Heart right ventricle (tissue), 16 donors: ENCODE measurements around the gene AIM2. TPM values are rescaled to one million over a fixed set of nuclear protein-coding genes. Genes with fewer than 3 reads are reported as not detected.

Experiments used
- ATAC-seq, 8 donors: fragments of 200-7000 bp; cut with Tn5 transposase; one replicate each; pipeline ENCODE4 v1.9.1; 2020; ENCODE audit warnings: mild to moderate bottlenecking in 8 of 8, moderate library complexity in 8 of 8, moderate number of reproducible peaks in 1 of 8
- DNase-seq, 2 donors: peaks; one replicate each; pipeline ENCODE4 v3.0.0-alpha.2; 2020
- H3K27ac ChIP-seq, 10 donors: fragments of 200-600 bp; sonication (generic) in 2 of 10; one replicate each; pipeline versions ENCODE4 v1.5.0 to v1.8.0; 2020 to 2022; ENCODE audit warnings: mild to moderate bottlenecking in 3 of 10
- H3K27me3 ChIP-seq, 7 donors: fragments of 200-600 bp; one replicate each; pipeline ENCODE4 v1.8.0; 2021 to 2022; ENCODE audit warnings: mild to moderate bottlenecking in 2 of 7
- H3K36me3 ChIP-seq, 9 donors: fragments of 200-600 bp; sonication (generic) in 1 of 9; one replicate each; pipeline versions ENCODE4 v1.5.0 to v1.8.0; 2020 to 2022; ENCODE audit warnings: mild to moderate bottlenecking in 2 of 9
- H3K4me1 ChIP-seq, 9 donors: fragments of 200-600 bp; sonication (generic) in 1 of 9; one replicate each; pipeline versions ENCODE4 v1.5.0 to v1.8.0; 2020 to 2022; ENCODE audit warnings: mild to moderate bottlenecking in 4 of 9
- H3K4me3 ChIP-seq, 10 donors: fragments of 200-600 bp; sonication (generic) in 2 of 10; one replicate each; pipeline versions ENCODE4 v1.5.0 to v1.8.0; 2020 to 2022; ENCODE audit warnings: mild to moderate bottlenecking in 7 of 10, moderate library complexity in 2 of 10
- H3K9me3 ChIP-seq, 11 donors: fragments of 200-600 bp in 10 of 11; sonication (generic) in 2 of 11; one replicate each; pipeline versions ENCODE4 v1.5.0 to v1.8.0; 2013 to 2022; ENCODE audit warnings: mild to moderate bottlenecking in 2 of 11, control low read depth in 1 of 11, moderate library complexity in 1 of 11
- WGBS, 2 donors: extraction: QIAGEN DNeasy Blood & Tissue Kit; methylation state at CpG; one replicate each; pipeline ENCODE4 v1.1.7; 2013; ENCODE audit warnings: inconsistent platforms in 1 of 2; 5-methylcytosine and 5-hydroxymethylcytosine counted together
- intact Hi-C, 10 donors: fragments of 100-400 bp; cut with DNase I; formaldehyde crosslinking; loops; one replicate each; pipeline versions ENCODE4 v1.11.1 to v1.14.2; 2022
- polyA plus RNA-seq, 2 donors: library from polyadenylated mRNA; stranded (reverse); fragments of 200-250 nt; gene quantifications; one replicate each; pipeline ENCODE4 v1.2.3, GENCODE V29; 2013
- total RNA-seq, 10 donors: library from RNA; stranded (reverse); fragmentation: NEBNext Ultra II Directional in 3 of 10; extraction: Animal tissue kit (Norgen Biotek cat#: 25700) in 3 of 10; gene quantifications; one replicate each; pipeline versions ENCODE4 v1.2.1 to v1.2.4, GENCODE V29; 2021 to 2023
- TF ChIP-seq, protein P1 (sequence below), 9 donors: fragments of 200-600 bp; sonication (generic) in 2 of 9; IDR thresholded peaks; one replicate each; pipeline versions ENCODE4 v1.5.0 to v1.8.0; 2021 to 2022; ENCODE audit warnings: antibody characterized with exemption in 9 of 9, mild to moderate bottlenecking in 5 of 9, moderate library complexity in 1 of 9
- donor health status: Arrhythmogenic right ventricular cardiomyopathy.
- donor health status: ischemic (EF 13 %, LVEDD 7.1; RV severe dilation, severe dysfunction).
- donor health status: healthy with polysubstance abuse.
- donor health status: DM: no; HTN: yes; CAD: no.
- donor health status: DM: no; HTN: no; CAD: no.
- donor health status: ischemic (EF 25% LVEDD 6.9; RV normal size, moderate dysfunction).
- donor health status: ischemic (EF 25% LVEDD 5.7; RV mildly dilated, moderate dysfunction).
- donor health status: healthy.
- donor health status: DM: yes; HTN: yes; CAD: no.
- donor health status: Ischemic cardiomyopathy.
- donor health status: ischemic (EF 35%, LVEDD 5.7; RV mildly dilated, moderate dysfunction).
- donor health status: nonischemic (EF 11% LVEDD 7.7; RV severe dilation, severe dysfunction).
- donor health status: DM: yes; HTN: yes; CAD: no.
- donor health status: PGD.
- donor health status: ischemic (EF 29% LVEDD 5.4; RV normal size, mild dysfunction).
- donor health status: nonischemic (EF 23%, LVEDD 6.1; RV moderate dilation, normal function).

Gene AIM2
- total and polyA plus RNA-seq, 12 donors: 0.03 to 1.8 (median 0.56) TPM; not detected in 6

DNA sequence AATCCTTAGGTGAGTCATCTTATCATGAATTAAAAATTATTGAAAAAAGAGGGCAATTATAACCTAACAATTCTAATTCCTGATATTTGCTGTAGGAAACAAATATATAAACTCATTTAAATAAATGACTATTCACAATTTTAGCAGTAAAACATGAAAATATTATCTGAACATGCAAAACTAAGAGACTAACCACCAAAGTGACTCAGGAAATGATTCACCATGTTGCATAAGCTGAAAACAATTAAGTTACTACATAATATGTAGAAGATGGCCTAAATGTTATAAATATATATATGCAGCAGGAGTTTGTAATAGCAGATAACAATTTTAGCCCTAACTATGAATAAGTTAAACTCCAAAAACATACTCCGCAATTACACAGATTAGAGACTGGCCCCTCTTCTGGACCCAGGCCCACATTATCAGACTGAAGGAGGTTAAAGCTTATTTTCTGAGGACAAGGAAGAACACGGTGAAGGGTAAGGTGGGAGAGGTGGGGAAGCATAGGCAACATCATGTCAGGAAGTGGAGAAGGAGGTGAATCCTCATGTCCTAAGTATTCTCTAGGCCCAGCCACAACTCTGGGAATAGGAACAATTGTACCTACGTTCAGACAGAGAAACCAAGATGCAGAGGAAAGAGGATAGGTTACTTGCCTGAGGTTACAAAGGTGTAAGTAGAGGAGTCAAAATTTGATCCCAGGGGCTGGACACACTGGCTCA is 15.6 kb upstream of the AIM2 start:
- peak overlapping the region in 1 of 10 donors; percentile 62 for H3K27ac ChIP-seq
- H3K9me3 ChIP-seq: no peaks in the 10 kb centered on the region
- no peak overlapping the region for H3K4me3 ChIP-seq
- DNase-seq: no peak
- TF ChIP-seq, protein P1, sequence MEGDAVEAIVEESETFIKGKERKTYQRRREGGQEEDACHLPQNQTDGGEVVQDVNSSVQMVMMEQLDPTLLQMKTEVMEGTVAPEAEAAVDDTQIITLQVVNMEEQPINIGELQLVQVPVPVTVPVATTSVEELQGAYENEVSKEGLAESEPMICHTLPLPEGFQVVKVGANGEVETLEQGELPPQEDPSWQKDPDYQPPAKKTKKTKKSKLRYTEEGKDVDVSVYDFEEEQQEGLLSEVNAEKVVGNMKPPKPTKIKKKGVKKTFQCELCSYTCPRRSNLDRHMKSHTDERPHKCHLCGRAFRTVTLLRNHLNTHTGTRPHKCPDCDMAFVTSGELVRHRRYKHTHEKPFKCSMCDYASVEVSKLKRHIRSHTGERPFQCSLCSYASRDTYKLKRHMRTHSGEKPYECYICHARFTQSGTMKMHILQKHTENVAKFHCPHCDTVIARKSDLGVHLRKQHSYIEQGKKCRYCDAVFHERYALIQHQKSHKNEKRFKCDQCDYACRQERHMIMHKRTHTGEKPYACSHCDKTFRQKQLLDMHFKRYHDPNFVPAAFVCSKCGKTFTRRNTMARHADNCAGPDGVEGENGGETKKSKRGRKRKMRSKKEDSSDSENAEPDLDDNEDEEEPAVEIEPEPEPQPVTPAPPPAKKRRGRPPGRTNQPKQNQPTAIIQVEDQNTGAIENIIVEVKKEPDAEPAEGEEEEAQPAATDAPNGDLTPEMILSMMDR (IDR thresholded peaks at IDR 0.05): no peak
- H3K27me3 ChIP-seq: no peaks in the 10 kb centered on the region
- no peaks in the 10 kb centered on the region for H3K36me3 ChIP-seq
- H3K4me1 ChIP-seq: peaks cover 0 to 41% (median 0%) of the 10 kb centered on the region in 9 donors
- ATAC-seq: no peak
- 53 to 78% methylated on average over 3 of the region's 3 CpGs for WGBS, 2 donors
- intact Hi-C loops: no loop called here

DNA sequence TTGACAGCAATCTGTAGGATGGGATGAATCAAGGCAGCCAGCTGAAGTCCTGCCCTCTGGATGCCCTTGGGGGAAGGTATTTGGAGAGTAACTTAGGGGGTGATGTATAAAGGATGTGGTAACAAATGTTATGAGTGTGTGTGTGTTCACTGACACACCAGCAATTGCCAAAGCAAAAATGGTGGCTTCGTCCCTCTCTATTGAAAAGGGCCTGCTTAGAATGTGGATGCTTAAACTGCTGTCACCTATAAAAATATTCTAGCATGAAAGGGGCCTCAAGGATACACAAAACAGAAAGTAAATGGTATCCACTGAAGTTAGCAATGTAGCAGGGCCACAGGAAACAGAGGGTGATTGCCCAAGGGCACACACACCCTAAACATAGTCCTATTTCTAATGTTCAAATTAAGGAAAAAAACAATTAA is 15.1 kb upstream of the AIM2 start:
- no peak for ATAC-seq
- peak overlapping the region in 1 of 10 donors; percentile 62 for H3K27ac ChIP-seq
- intact Hi-C loops: no loop called here

DNA sequence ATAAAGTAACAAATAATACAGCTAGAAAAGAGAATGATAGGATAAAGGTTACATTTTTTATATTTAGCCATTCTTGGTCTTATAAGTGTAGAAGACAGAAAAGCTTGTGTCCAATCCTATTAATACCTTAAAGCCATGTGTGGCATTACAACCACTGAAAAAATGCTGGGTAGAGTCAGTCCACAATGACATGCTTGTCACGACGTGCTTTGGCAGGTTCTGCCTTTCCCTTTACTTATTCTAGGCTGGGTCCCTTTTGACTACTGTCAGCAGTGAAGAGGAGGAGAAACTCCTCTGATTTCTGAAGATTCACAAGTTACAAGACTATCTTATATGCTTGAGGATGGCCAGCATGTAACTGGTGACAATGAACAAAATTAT is 14.6 kb upstream of the AIM2 start:
- H3K4me3 ChIP-seq: no peak overlapping the region
- DNase-seq (no peak), ATAC-seq (no peak)
- H3K27me3 ChIP-seq: no peaks in the 10 kb centered on the region
- peaks cover 0 to 41% (median 0%) of the 10 kb centered on the region in 9 donors for H3K4me1 ChIP-seq
- WGBS, 2 donors: 57 to 66% methylated on average over 2 of the region's 2 CpGs
- H3K36me3 ChIP-seq: no peaks in the 10 kb centered on the region
- peak overlapping the region in 1 of 10 donors; percentile 62 for H3K27ac ChIP-seq
- TF ChIP-seq, protein P1 (IDR thresholded peaks at IDR 0.05): no peak
- intact Hi-C loops: no loop called here
- H3K9me3 ChIP-seq: no peaks in the 10 kb centered on the region

More for the DNA sequence above, 15.1 kb upstream of the AIM2 start:
- WGBS, 2 donors: 79 to 87% methylated on average over 1 of the region's 1 CpG
- peaks cover 0 to 41% (median 0%) of the 10 kb centered on the region in 9 donors for H3K4me1 ChIP-seq
- H3K4me3 ChIP-seq: no peak overlapping the region
- H3K27me3 ChIP-seq: no peaks in the 10 kb centered on the region
- no peaks in the 10 kb centered on the region for H3K36me3 ChIP-seq
- no peak for DNase-seq
- no peaks in the 10 kb centered on the region for H3K9me3 ChIP-seq
- TF ChIP-seq, protein P1 (IDR thresholded peaks at IDR 0.05): no peak

DNA sequence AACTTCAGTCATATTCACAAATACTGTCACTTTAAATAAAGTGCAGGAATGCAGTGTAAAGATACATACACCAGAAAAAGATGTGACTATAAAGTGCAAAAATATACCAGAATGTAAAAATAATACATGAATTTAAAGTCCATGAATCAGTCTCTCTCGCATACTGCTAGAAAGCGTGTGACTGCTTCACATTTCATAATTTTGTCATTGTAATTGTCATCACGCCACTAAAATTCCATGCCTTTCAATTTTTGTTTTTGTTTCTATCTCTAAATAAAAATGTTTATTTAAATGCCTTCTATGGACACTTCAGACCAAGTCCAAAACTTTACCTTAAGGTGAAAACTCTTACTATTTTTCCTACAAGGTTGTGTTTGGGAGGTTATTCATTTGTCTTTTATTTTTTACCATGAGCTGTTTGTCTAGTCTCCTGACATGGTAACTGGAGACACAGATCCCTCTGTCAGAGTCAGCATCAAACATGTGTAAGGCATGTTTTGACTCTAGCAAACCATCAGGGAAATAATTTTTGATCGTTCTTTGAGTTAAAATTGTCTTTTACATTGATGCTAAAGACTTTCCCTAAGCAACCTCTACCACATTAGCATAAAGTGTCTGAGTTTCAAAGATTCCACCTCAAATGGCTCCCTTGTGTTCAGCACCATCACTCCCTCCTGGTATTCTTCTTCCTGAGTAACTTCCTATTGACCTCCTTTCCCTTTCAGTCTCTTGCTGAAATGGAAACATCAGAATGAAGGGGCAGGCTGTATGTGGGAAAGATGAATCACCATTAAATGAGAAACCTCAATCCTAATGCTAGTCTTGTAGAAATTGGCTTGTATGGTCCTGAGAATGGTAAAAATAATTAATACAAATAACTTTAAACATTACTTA is 14.0 kb upstream of the AIM2 start:
- intact Hi-C loops: no loop called here
- no peak overlapping the region for H3K4me3 ChIP-seq
- H3K27me3 ChIP-seq: no peaks in the 10 kb centered on the region
- TF ChIP-seq, protein P1 (IDR thresholded peaks at IDR 0.05): no peak
- peak overlapping the region in 1 of 10 donors; percentile 62 for H3K27ac ChIP-seq
- no peaks in the 10 kb centered on the region for H3K36me3 ChIP-seq
- ATAC-seq: no peak
- DNase-seq: no peak
- 89 to 90% methylated on average over 4 of the region's 4 CpGs for WGBS, 2 donors
- H3K9me3 ChIP-seq: no peaks in the 10 kb centered on the region
- peaks cover 0 to 44% (median 0%) of the 10 kb centered on the region in 9 donors for H3K4me1 ChIP-seq
